Subcutaneous adipose tissue (tissue), 4 donors: Measurements from ENCODE around the gene TAAR5. TPM values are rescaled to one million over a fixed set of nuclear protein-coding genes. Genes with fewer than 3 reads are reported as not detected.

Source experiments
- small RNA-seq: library from RNA; depleted of rRNA; stranded (forward); fragments of <200 nt; gene quantifications from one replicate; pipeline ENCODE3, GENCODE V24; 2016
- total RNA-seq, 4 donors: library from RNA; depleted of rRNA; stranded (reverse); fragments of >200 nt; gene quantifications; one replicate each; pipeline ENCODE4 v1.1.0, GENCODE V29; 2016
- TF ChIP-seq, protein P1 (sequence below): fragments of 450-650 bp; IDR thresholded peaks from one replicate; pipeline ENCODE4 v1.5.1; 2016; ENCODE audit warnings: low read depth, mild to moderate bottlenecking, control low read depth, antibody characterized with exemption, moderate library complexity

Gene TAAR5
- total RNA-seq, 4 donors from 2014 or later = not detected

DNA sequence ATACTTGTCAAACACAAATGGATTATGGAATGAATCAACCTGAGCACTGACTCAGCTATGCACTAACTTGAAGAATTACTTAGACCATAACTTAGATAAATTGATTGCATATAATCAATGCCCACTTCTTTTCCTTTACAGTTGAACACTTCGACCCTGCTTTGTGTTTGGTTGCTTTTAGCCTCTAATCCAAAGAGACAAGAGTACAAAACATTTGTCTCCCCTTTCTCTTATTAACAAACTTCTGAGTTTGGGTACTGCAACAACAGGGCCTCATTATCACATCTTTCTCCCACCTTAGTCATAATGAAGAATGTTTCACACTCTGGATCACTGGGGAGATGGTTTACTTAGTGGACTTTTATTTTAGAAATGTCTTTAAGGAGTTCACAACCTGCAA is 22.0 kb downstream of the TAAR5 start:
- TF ChIP-seq, protein P1, sequence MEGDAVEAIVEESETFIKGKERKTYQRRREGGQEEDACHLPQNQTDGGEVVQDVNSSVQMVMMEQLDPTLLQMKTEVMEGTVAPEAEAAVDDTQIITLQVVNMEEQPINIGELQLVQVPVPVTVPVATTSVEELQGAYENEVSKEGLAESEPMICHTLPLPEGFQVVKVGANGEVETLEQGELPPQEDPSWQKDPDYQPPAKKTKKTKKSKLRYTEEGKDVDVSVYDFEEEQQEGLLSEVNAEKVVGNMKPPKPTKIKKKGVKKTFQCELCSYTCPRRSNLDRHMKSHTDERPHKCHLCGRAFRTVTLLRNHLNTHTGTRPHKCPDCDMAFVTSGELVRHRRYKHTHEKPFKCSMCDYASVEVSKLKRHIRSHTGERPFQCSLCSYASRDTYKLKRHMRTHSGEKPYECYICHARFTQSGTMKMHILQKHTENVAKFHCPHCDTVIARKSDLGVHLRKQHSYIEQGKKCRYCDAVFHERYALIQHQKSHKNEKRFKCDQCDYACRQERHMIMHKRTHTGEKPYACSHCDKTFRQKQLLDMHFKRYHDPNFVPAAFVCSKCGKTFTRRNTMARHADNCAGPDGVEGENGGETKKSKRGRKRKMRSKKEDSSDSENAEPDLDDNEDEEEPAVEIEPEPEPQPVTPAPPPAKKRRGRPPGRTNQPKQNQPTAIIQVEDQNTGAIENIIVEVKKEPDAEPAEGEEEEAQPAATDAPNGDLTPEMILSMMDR = no peak

DNA sequence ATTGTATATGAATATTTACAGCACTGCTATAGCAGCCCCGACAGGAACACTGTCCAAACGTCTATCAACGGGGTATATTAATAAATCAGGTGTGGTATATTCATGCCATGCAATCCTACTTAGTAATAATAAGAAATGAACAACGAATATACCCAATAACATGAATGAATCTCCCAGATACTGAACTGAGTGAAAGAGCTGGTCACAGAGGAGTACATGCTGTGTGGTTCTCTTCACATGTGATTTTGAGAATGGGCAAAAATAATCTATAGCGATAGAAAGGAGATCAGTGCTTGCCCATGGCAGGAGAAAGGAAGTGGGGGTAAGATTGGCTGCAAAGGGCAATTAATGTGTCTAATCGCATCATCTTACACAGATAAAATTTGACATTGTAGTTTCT is 23.1 kb downstream of the TAAR5 start:
- TF ChIP-seq, protein P1 = no peak

DNA sequence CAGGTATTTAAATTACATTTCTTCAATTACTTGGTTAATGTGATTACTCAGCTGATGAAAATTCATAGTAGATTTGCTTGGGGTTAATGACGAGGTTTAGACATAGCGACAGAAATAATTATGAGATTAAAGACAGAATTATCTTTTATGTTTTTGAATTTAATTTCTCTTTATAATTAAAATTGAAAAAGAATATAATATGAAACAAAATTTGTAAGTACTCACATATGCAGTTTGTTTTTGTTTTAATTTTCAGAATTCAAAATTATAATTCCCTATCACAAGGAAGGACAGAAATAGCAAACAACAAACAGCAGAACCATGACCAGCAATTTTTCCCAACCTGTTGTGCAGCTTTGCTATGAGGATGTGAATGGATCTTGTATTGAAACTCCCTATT is 37.2 kb downstream of the TAAR5 start, which contains the start of gene TAAR8:
Gene TAAR8 (plus strand): TSS at position 301 of the 400 bp plus-strand sequence. CDS start 21 bp downstream, at position 322.
- TF ChIP-seq, protein P1 = no peak

DNA sequence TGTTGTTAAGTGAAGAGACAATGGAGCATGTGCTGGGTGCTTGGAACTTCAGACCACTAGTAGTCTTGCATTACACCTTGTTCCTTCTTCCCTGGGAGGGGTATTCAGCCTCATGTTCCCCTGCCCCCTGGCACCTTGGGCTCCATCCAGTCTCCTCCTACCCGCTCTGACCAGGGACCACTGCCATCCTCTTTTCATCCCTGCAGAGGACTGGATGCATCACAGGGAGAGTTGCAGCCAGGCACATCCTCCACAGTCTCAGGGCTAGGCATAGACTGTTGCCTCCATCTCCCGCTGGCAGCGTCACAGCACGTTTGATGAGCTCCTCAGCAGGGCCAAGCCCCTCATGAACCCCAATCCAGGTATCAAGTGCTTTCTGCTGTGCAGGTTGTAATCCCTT is 38.3 kb downstream of the TAAR5 start:
- TF ChIP-seq, protein P1 = no peak

DNA sequence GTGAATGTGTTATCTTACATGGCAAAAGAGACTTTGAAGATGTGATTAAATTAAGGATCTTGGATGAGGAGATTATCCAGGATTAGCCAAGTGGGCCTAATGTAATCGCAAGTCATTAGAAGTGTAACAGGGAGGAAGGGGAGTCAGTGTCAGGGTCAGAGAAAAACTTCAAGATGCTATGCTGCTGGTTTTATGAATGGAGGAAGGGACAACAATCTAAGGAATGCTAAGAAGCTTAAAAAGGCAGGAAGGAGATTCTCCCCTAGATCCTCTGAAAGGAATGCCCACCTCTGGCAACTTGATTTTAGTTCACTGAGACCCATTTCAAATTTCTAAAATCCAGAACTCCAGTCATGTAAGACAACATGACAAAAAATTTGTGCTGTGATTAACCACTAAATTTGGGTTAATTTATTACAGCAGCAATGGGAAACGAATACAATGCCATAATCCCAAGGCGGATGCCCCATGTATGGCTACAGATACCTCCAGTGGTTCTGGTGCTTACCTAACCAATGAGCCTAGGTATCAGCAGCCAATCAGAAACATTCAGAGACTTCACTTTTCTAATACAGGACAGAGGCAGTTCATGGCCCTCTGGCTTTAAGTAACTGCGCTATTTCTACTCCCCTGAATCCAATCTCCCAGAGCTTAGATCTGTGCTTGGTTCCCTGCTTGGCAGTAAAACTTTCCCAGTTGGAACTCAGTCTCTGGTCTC is 40.6 kb downstream of the TAAR5 start:
- TF ChIP-seq, protein P1 = no peak

DNA sequence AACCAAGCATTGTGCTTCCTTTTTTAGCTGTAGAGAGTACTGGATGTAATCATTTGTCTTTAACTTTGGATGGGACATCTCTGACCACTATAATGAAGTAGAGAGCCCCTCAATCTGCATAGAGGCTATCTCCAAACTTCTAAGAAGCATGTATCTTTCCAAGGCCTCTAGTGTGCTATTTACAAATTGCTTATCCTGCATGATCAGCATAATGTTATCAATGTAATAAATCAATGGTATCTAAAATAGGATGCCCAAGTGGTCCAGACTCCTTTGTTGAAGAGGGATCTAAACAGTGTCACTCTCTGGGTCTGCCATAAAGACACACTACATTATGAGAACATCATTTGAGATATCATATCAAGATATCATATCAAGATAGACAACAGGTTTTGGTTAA is 44.7 kb downstream of the TAAR5 start:
- TF ChIP-seq, protein P1 = no peak

Small RNA genes within 50 kb of the gene (small RNA-seq; reads per million reads assigned to genes)
- not detected for gene TAAR7P

Other genes starting within 250 kb of the TAAR5 start
- 10 to 100 TPM in 1 of 4 donors, 1 to 10 TPM in 3; 1.5 to 12.4 (median 3.5) TPM for gene MOXD1, start 188.3 kb downstream of the TAAR5 start, total RNA-seq
- gene STX7, start 76.6 kb downstream of the TAAR5 start, total RNA-seq = 10 to 100 TPM; 38.4 to 94.7 (median 57.1) TPM
- not detected for gene TAAR9, start 51.5 kb downstream of the TAAR5 start, total RNA-seq
- gene TAAR8, start 37.1 kb downstream of the TAAR5 start, total RNA-seq = not detected
- gene TAAR6, start 19.4 kb downstream of the TAAR5 start, total RNA-seq = not detected
- gene TAAR2, start 34.5 kb upstream of the TAAR5 start, total RNA-seq = not detected
- gene TAAR1, start 69.4 kb upstream of the TAAR5 start, total RNA-seq = not detected
- gene VNN1, start 124.3 kb upstream of the TAAR5 start, total RNA-seq = 10 to 100 TPM in 1 of 4 donors, 1 to 10 TPM in 3; 4.5 to 41.6 (median 7.0) TPM
- 100 to 1,000 TPM in 1 of 4 donors, 10 to 100 TPM in 1, 1 to 10 TPM in 2; 2.8 to 122 (median 21.6) TPM for gene VNN2, start 168.2 kb upstream of the TAAR5 start, total RNA-seq
- 10 to 100 TPM; 13.4 to 42.0 (median 19.5) TPM for gene SLC18B1, start 208.9 kb upstream of the TAAR5 start, total RNA-seq
- gene RPS12, start 224.8 kb upstream of the TAAR5 start, total RNA-seq = 1,000 to 10,000 TPM; 1,034 to 2,095 (median 2,014) TPM